ENCODE measurements around the gene WWP2.
"Not testable (repeated sequence)": the region's sequence is repeated elsewhere in the genome, so short reads cannot be mapped to it uniquely, and the experiment has no call there.

WWP2 gene

GRCh38 chr16:69798466-69798865 lies 36.3 kb downstream of the WWP2 start:
- no peak for DNase-seq

GRCh38 chr16:69799611-69800031 lies 37.5 kb downstream of the WWP2 start:
- no peak for DNase-seq

GRCh38 chr16:69804297-69804696 lies 42.2 kb downstream of the WWP2 start:
- no peak for DNase-seq

- not testable (repeated sequence) for DNase-seq
Observed at GRCh38 chr16:69806776-69807175, 44.6 kb downstream of the WWP2 start.

- no peak for DNase-seq
Observed at GRCh38 chr16:69812688-69813014, 50.5 kb downstream of the WWP2 start.

- DNase-seq = no peak
Observed at GRCh38 chr16:69814078-69814477, 51.9 kb downstream of the WWP2 start.

GRCh38 chr16:69814561-69814960 lies 52.4 kb downstream of the WWP2 start:
- DNase-seq = no peak

- not testable (repeated sequence) for DNase-seq
Observed at GRCh38 chr16:69815216-69815883, 53.2 kb downstream of the WWP2 start.

GRCh38 chr16:69816996-69817395 lies 54.9 kb downstream of the WWP2 start:
- DNase-seq = no peak

GRCh38 chr16:69818891-69819545 lies 56.9 kb downstream of the WWP2 start:
- no peak for DNase-seq

- no peak for DNase-seq
Observed at GRCh38 chr16:69820926-69821541, 58.9 kb downstream of the WWP2 start.

GRCh38 chr16:69821844-69822173 lies 59.7 kb downstream of the WWP2 start:
- no peak for DNase-seq

GRCh38 chr16:69822174-69822935 lies 60.2 kb downstream of the WWP2 start:
- DNase-seq = no peak

GRCh38 chr16:69823831-69824563 lies 61.9 kb downstream of the WWP2 start:
- DNase-seq = no peak

- not testable (repeated sequence) for DNase-seq
Observed at GRCh38 chr16:69824564-69825142, 62.5 kb downstream of the WWP2 start.

- no peak for DNase-seq
Observed at GRCh38 chr16:69827524-69827923, 65.4 kb downstream of the WWP2 start.

- DNase-seq = no peak
Observed at GRCh38 chr16:69829338-69829737, 67.2 kb downstream of the WWP2 start.

- DNase-seq = no peak
Observed at GRCh38 chr16:69830146-69830533, 68.0 kb downstream of the WWP2 start.

- no peak for DNase-seq
Observed at GRCh38 chr16:69830534-69831211, 68.5 kb downstream of the WWP2 start.

GRCh38 chr16:69831212-69832123 lies 69.3 kb downstream of the WWP2 start:
- no peak for DNase-seq

All from NCI-H187 treated with DMSO at 0.1 percent for 48 hours (cell line).